EH (cell line): Measurements from ENCODE around the gene DMRTA2.

Source experiments
- DNase-seq: peaks from one replicate; pipeline ENCODE4 v3.0.0-alpha.2; 2015; ENCODE audit warnings: low read depth

DMRTA2 gene

GRCh38 chr1:50424045-50424883 lies 1.0 kb upstream of the DMRTA2 start:
- peak; percentile 38 for DNase-seq

- peak; percentile 17 for DNase-seq
These were observed 392 bp upstream of the DMRTA2 start for GRCh38 chr1:50423670-50424000.

DNA sequence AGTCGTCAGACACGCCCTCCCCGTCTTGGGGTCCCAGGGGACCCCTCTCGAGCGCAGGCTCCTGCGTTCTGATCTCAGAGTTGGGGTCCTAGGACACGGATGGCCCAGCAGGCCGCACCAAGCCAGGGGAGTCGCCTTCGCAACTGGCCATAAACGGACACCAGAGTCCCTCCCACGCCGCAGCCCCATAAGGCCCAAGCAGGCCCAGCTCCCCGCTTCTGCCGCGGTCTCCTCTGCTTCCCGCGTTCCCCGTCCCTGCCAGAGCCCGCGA lies 633 bp downstream of the DMRTA2 start:
- DNase-seq = no peak

DNA sequence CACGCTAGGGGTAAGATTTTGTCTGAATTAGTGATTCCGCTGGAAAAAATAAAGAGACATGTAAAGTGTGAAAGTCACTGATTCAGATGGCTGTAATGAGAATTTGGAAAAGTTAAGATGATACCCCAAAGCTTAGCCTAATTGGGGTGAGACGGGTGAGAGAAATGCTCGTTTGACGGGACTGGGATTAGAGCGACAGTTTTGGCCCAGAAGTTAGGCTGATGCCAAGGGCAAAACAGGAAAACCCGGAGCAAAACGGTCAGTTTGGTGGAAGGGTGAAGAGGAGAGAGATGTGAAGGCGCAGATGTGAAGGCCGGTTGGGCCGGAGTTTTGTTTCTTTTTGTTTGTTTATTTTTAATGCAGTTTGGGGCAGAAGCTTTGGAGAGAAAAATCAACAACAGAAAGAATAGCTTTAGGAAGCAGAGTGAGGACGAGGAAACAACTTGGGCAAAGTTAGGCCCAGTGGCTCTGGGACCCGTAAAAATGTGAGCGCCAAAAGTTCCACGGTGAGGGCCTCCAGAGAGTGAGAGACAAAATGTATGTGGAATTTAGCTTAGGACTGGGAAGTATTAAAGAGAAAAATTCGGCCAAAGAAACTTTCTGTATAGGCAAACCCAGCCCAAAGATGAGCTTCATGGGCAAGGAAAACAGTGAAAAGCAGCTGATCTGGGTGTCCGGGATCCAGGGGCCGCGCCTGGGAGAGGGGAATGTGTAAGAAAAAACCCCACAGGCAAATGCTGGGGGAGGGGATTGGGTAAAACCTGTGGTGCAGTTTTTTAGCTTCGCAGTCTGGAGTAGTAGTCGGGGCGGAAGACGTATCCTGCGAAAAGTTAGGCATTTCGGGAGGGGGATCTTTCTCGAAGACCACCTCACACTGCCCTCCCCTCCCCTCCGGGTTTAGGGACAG lies 1.2 kb downstream of the DMRTA2 start:
- DNase-seq = no peak

DNA sequence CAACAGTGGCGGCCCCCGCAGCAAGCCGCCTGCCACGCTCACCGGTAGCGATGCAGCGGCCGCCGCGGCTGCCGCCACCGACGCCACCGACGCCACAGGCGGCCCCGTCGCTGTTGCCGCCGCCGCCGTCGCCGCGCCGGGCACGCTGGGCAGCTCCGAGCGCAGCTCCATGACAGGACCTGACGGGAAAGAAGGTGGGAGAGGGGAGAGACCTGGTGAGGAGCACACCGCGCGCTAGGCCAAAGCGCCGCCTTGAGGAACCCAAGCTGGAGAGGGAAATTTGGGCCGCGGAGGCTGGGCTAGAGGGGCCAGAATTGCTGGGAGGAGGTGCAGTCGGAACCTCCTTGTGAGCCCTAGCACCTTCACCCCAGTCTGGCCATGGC lies 1.9 kb downstream of the DMRTA2 start:
- no peak for DNase-seq

DNA sequence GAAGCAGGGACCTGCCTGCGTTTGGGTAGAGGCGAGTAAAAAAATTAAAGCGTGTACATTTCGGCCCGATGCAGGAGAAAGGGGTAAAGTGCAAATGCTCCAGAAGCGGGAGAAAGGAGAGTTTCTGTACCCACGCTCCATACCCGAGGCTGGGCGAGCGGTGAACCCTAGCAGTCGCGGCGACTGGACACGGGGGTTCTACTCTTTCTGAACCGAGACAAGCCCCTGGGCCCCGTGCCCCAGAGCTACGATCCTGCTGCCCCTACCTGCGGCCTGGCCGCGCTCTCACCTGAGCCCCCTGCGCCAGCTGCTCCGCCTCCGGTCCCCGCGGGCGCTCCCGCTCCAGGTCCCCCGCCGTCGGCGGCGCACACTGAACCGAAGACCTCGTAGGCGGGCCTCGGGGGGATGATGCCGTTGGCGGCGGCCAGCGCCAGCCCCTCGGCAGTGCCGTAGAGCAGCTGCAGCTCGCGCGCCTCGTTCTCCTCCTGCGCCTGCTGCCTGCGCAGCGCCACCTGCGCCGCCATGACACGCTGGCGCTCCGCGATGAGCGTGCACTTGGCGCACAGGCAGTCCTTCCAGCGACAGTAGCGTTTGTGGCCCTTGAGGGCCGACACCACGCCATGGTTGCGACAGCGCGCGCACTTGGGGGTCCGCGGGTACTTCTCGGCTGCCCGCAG lies 2.4 kb downstream of the DMRTA2 start:
- no peak for DNase-seq

GRCh38 chr1:50419907-50420677 lies 3.2 kb downstream of the DMRTA2 start:
- no peak for DNase-seq

DNA sequence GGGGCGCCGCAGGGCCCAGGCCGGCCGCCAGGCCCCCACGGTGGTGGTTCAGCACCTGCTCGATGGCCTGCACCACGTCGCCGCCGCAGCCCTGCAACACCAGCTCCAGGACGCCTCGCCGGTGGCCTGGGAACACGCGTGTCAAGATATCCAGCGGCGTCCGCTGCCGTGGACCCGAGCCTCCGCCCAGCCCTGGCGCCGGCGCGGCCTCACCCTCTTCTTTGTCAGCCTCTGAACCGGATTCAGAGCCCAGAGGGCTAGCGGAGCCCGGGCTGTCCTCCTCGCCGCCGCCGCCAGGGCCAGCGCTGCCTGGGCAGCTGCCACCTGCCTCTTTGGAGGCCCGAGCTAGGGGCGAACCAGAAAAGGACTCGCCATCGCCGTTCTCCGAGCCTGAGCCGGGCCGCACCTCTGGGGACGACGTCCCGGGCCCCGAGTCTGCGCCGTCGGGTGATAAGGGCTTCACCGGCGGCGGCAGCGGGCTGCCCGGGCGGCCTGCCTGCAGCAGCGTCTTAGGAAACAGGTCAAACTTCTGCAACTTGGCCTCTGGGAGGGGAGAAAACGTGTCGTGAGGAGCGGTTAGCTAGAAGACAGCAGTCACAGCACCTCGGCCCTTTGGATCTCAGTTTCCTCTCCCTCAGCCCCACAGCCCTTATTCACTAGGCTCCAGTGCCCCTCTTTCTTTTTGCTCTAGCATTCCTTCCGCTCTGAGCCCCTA lies 3.9 kb downstream of the DMRTA2 start:
- DNase-seq = peak; percentile 12

DNA sequence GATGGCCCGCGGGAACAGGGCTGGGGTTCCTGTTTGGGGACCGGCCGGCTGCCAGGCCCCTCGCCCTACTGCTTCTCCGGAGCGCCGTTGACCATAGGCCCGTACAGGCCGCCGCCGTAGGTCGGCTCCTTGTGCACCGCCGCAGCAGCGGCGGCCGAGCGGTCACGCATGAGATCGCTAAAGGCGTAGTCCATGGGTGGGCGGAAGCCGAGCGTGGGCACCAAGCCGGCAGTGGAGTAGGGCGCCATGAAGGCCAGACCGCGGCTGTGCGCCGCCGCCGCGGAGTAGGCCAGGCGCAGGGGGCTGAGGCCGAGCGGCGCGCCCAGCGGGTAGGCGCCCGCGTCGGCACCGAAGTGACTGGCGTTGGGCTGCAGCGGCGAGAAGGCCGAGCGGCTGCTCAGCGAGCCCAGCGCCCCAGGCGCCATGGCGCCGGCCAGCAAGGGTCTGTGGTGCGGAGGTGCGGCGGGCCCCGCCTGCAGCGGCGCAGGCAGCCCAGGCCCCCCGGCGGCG lies 4.6 kb downstream of the DMRTA2 start:
- DNase-seq = no peak

- no peak for DNase-seq
These were observed 5.2 kb downstream of the DMRTA2 start for GRCh38 chr1:50417946-50418599.

DNA sequence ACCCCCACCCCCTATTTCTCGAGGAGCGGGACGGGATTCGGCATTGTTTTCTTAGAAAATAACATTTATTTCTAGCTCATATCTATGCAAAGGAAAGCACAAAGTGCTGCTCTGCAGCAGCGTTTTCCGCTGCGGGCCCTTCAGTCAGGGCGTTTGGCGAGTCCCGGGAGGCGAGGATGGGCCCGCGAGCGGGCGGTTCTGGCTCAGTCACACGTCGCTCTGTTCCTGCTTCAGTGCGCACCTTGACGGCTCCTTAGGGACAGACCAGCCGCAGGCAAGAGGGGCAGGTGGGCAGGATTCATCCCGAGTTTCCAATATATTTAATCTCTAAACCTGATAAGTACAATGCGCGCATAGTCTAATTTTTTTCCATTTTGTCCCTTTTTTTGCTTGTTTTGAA lies 5.7 kb downstream of the DMRTA2 start:
- no peak for DNase-seq

DNA sequence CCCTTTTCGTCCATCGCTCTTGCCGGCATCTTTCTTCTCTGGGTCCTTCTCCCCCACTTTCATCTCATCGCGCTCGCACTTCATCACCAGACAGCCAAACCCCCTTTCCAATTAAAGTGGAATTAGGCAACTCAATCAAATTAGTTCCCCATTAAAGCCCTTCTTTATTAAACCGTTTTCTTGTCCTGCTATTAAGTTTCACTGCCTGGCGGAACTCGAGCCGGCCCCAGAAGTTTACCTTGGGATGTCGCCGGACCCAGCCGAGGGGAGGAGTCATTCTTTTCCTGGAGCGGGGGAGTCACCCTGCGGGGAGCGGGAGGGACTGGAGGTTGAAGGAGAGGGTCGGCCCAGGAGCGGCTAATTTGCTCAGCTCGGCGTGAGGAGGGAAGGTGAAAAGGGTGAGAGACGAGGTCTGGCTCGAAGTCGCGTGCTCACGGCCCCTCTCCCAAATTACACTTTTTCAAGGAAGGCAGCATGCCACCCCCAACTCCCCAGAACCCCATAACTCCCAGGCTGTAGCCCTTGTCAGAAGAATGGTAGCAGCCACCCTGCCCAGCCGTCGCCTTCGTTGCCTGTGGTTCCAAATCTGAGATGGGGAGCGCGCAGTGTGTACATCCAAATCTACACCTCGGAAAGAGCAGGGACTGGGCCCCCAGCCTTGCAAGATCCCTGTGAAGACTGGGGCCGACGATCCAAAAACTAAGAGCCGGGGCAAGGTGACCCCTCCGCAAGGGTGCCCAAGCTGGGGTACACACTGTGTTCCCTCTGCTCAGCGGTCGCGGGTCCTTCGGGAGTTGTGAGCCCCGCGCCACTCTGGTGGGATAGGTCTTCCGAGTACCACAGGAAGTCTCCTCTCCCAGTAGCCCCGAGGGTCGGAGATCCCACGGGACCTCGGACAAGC lies 6.4 kb downstream of the DMRTA2 start:
- no peak for DNase-seq

DNA sequence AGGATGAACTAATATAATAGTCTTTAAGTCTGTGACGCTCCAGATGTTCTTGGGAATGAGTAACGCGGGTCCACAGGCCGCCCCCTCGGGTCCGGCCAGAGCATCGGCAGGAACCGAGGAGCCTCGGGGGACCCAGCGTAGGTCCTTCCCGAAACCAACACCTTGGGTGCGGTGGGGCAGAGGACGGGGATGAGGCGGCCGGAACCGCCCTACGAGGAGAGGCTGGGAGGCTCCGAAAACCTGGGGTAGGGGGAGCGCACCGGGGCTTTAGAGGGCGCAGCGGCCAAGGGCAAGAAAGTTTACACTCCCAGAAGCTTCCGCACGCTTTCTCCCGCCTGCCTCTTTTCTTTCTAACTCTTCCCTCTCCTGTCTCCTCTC lies 7.1 kb downstream of the DMRTA2 start:
- no peak for DNase-seq

- no peak for DNase-seq
These were observed 7.8 kb downstream of the DMRTA2 start for GRCh38 chr1:50415235-50416149.

DNA sequence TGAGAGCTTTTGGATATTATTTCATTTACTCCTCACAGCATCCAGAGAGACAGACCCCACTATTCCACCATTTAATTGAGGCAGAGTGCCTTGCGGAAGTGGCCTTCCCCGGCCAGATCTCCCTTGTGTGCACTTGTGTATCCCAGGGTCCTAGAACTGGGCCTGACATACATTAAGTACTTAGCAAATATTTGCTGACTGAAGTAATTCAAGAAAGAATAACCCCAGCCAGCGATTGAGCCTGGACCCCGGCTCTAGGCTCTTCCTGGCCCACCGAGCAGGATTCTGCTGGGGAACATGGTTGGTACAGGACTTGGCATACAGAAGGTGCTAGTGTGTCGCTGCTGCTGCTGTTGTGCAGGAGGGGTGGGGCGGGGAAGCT lies 8.4 kb downstream of the DMRTA2 start:
- DNase-seq = no peak

- DNase-seq = no peak
These were observed 10.3 kb downstream of the DMRTA2 start for GRCh38 chr1:50412813-50413476.

GRCh38 chr1:50405814-50406213 lies 17.4 kb downstream of the DMRTA2 start:
- no peak for DNase-seq

DNA sequence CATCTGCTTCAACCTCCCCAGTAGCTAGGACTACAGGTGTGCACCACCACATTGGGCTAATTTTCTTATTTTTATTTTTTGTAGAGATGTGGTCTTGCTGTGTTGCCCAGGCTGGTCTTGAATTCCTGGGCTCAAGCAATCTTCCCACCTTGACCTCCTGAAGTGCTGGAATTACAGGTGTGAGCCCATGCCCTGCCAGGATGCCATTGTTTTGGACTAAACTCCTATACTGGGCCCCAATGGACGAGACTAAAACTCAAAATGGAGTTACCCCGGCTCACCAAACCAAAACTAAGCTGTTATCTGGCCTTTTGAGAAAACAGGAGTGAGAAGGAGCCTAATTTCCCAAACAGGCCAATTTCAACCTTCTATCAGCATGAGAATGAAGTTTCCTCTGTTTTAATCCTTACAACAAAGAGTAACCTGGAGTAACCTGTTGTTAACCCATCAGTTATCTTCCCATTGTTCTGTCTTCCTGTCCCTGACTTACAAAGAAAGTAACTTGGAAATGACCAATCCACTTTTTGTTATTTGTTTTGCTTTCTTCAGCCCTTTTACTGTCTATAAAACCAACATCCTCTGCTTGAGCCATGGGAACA lies 29.6 kb downstream of the DMRTA2 start:
- no peak for DNase-seq
